NCI-H524 treated with DMSO at 0.1 percent for 48 hours (cell line): ENCODE data around the gene RNU11.
"Not testable (repeated sequence)": the region's sequence is repeated elsewhere in the genome, so short reads cannot be mapped to it uniquely, and the experiment has no call there.

ENCODE experiments used
- DNase-seq: peaks from one replicate; lab custom pipeline; 2025; lab: John Stamatoyannopoulos, UW

RNU11 gene

DNA sequence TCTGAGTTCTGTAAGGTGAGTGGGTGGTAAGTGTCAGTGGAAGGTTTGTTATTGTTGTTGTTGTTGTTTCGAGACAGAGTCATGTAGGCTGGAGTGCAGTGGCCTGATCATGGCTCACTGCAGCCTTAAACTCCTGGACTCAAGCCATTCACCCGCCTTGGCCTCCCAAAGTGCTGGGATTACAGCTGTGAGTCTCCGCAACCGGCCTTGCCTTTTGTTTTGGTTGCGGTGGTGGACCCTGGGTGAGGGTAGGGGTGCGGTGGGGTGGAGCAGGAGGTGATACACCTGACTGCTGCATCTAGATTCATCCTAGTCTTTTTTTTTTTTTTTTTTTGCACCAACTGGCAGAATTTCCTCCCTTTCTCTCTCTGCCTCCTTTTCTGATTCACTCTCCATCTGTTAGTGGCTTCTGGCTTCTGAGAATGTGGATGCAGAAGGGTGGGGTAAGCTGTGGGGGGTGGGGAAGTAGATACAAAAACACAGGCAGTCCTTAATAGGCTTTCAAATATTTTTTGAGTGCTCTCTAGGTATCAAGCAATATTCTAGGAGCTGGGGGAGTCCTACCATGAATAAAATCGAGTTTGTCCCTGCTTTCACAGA is 15.6 kb downstream of the RNU11 start:
- no peak for DNase-seq

DNA sequence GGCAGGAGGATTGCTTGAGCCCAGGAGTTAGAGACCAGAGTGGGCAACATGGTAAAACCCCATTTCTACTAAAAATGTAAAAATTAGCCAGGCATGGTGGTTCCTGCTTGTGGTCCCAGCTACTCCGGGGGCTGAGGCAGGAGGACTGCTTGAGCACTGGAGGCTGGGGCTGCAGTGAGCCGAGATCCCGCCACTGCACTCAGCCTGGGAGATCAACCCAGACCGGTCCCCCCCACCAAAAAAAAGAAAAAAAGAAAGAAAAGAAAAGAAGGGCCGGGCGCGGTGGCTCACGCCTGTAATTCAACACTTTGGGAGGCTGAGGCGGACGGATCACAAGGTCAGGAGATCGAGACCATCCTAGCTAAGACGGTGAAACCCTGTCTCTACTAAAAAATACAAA is 18.4 kb downstream of the RNU11 start:
- no peak for DNase-seq

DNA sequence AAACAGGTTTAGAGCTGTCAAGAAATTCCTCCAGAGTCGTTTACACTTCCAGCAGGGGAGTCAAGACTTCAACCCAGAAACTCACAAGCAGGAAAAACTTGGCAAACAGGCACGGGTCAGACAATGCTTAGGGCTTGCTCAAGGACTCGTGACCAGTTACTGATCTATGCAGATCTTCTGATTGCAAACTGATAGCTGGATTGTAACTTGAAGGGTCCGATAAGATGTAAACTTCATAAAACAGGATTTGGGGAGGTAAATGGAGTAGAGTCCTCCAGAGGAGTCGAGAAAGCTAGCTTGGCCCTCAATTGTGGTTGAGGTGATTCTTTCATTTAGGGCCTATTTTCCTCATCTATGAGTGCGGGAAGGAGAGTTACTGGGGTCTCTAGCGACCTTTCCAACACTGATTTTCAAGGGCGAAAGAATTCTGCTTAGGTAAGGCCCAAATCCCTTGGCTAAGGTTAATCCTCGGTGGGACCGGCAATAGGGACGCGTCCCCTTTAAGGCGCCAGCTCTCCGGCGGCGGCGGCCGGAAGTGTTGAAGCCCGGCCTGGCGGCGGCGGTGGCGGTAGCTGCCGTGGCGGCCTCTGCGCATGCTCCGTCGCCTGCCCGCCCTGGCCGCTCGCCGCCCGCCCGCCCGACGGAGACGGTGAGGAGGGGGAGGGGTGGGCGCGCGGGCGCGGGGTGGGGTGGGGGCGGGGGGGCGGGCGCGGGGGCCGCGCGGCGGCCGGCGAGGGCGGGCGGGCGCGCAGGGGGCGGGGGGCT is 20.0 kb downstream of the RNU11 start, which contains the start of gene GMEB1:
TSS of gene GMEB1 (plus strand) at position 594 of the 765 bp plus-strand sequence. CDS start 14,829 bp downstream, outside the sequence.
- DNase-seq, result peak; percentile 38

DNA sequence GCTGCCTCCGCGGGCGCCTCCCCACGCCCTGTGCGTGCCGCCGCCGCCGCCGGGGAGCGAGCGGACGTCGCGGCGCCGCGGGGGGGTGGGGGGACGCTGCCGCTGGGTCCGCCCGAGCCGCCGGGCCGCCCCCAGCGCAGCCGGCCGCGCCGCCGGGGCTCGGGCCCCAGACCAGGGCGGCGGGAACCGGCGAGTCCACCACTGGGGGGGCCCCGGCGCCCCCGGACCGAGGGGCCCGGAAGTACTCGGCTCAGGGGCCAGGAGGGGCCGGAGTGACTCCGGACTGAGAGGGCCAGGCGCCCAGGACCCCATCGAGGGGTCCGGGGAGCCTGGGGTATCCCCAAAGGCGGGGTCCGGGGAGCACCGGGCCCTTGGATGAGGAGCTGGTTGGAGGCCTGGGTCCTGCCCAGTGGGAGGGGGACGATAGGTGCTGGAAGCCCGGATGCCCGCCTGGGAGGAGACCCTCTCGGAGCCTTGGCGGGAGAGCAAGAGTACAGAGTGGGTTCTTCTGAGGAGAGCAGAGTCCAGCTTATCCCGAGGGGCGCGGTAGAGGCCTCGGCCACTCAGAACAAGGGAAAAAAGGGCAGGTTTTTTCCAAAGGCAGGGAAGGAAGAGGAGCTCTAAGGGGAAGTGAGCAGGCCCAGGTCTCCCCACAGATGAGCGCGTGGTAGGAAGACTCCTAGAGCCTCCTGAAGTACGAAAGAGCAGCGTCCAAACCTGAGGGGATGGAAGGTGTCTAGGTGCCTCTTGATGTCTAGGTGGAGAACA is 20.7 kb downstream of the RNU11 start:
- DNase-seq, result no peak

DNA sequence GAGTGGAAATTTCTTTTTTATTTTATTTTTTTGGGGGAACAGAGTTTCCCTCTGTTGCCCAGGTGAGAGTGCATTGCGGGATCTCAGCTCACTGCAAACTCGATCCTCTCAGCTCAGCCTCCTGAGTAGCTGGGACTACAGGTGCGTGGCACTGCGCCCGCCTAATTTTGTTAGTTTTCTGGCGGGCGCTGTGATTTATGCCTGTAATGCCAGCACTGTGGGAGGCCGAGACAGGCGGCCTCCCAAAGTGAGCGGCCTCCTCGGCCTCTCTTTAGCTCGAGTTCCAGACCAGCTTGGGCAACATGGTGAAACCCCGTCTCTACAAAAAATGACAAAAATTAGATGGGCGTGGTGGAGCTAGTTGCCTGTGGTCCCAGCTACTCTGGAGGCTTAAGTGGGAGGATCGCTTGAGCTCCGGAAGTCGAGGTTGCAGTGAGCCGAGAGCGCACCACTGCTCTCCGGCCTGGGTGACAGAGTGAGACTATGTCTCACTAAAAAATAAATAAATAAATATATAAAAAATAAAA is 22.9 kb downstream of the RNU11 start:
- DNase-seq, result no peak

DNA sequence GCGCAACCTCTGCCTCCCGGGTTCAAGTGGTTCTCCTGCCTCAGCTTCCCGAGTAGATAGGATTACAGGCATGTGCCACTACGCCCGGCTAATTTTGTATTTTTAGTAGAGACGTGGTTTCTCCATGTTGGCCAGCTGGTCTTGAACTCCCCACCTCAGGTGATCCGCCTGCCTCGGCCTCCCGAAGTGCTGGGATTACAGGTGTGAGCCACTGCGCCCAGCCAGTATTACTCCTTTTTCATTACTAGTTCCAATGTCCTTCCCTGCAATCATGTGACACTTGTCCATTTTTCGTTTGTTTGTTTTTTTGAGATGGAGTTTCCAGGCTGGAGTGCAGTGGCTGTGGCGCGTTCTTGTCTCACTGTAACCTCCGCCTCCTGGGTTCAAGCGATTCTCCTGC is 24.6 kb downstream of the RNU11 start:
- not testable (repeated sequence) for DNase-seq

DNA sequence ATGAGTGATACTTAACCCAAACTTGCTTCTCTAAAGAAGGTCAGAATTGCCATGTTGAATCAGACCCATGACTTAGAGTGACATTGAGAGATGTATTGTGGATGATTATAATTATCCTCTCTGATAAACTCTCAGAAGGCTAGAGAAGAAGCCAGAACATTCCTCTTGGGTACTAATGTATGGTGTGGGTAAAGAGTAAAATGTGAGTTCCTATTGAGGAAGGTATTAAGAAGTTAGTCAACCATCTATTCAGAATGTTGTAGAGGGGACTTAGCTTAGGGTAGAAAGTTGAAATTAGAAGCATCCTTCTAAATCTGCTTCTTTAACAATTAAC is 27.5 kb downstream of the RNU11 start:
- no peak for DNase-seq

DNA sequence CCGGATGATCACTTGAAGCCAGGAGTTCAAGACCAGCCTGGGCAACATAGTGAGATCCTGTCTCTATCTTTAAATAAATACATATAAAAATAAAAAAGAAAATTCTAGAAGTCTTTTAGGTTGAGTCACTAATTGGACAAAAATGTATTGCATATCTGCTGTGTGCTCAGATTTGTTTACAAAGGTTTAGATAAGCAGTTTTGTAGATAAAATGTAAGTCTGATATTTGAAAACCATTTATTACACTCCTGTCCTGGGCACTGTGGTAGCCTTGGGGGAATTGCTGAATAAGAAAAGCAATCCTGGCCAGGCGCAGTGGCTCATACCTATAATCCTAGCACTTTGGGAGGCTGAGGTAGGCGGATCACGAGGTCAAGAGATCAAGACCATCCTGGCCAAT is 31.8 kb downstream of the RNU11 start:
- DNase-seq, result no peak

DNA sequence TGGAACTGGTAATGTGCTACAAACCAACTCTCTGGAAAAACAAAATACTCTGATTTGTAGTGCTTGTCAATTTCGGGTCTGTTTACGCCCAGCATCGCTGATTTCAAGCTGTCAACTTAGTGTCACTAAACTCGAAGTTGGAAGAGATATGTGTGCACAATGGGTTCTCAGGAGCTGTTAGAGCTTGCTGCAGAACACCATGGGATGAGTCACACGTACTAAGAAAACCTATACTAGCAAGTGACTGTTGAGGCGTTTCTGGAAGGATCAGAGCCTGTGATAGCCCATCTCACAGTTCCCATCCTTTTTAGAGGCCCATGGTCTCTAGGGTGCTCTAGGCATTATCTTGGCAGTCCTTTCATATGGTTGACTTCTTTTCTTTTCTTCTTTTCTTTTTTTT is 34.4 kb downstream of the RNU11 start:
- no peak for DNase-seq

DNA sequence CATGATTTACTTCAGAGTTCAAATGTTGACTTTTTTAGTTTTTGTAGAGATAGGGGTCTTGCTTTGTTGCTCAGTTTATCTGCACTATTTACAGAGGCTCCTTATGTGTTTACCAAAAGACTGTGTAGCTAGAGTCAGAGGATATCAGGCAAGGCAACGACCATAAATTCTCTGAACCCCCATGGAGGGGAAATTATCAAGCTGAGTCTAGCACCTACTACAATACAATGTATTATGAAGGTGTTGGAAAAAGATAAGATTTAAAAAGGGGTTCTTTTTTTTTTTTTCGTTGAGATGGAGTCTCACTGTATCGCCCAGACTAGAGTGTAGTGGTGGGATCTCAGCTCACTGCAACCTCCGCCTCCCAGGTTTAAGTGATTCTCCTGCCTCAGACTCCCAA is 36.5 kb downstream of the RNU11 start:
- no peak for DNase-seq

DNA sequence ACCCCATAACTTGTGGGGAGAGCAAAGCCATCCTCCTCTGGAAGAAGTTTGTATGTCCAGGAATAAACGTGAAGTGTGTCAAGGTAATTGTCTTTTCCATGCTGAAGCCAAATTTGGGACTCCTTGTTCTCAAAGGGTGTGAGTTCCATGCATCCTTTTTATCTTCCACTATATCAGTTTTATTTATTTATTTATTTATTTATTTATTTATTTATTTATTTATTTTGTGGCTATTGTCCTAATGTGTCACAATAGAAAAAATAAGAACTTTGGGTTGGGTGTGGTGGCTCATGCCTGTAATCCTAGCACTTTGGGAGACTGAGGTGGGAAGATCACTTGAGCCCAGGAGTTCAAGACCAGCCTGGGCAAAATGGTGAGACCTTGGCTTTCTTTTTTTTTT is 43.2 kb downstream of the RNU11 start:
- not testable (repeated sequence) for DNase-seq
